ENCODE data around the gene CYTH2. TPM values are rescaled to one million over a fixed set of nuclear protein-coding genes. Genes with fewer than 3 reads are reported as not detected.
"Not testable (repeated sequence)": the region's sequence is repeated elsewhere in the genome, so short reads cannot be mapped to it uniquely, and the experiment has no call there.

The CYTH2 gene
- polyA plus RNA-seq, 1 donor: 45.7 TPM

GRCh38 chr19:48477067-48477685 lies 8.0 kb downstream of the CYTH2 start:
- no peak for DNase-seq (ENCODE audit: low read depth)

- DNase-seq (ENCODE audit: low read depth): no peak
Measured at GRCh38 chr19:48477698-48478338, 8.6 kb downstream of the CYTH2 start.

GRCh38 chr19:48478339-48479256 lies 9.4 kb downstream of the CYTH2 start:
- DNase-seq (ENCODE audit: low read depth): no peak

GRCh38 chr19:48479686-48480085 lies 10.5 kb downstream of the CYTH2 start:
- DNase-seq (ENCODE audit: low read depth): no peak

DNA sequence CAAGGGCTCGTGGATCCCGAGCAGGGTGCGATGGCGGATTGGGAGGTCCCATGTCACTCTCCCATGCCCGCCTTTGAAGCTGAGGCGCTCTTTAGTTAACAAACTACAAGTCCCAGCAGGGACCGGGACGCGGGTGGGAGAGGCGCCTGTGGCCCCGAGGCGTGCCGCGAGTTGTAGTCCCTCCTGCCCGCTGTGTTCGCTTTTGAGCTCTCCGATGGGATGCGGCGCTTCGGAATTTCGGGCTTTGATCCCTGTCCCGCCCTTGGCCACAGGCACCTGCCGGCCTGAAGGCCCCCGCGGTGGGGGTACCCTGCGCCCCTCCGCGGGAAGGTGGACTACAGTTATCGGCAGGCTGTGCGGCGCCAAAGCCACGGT lies 11.0 kb downstream of the CYTH2 start:
- no peak for DNase-seq (ENCODE audit: low read depth)

- DNase-seq (ENCODE audit: low read depth): no peak
Measured at GRCh38 chr19:48480558-48481500, 11.7 kb downstream of the CYTH2 start.

GRCh38 chr19:48481846-48482639 lies 12.9 kb downstream of the CYTH2 start:
- no peak for DNase-seq (ENCODE audit: low read depth)

DNA sequence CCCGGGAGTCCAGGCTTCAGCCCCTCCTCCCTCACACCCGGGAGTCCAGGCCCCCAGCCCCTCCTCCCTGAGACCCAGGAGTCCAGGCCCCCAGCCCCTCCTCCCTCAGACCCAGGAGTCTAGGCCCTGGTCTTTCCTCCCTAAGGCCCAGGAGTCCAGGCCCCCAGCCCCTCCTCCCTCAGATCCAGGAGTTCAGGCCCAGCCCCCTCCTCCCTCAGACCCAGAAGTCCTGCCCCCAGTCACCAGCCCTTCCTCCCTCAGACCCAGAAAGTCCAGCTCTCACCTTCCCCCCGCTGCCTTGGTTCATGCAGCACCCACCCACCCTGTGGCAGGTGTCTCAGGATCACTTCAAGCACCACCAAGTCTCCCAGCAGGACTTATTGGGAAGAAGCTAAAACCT lies 14.1 kb downstream of the CYTH2 start:
- DNase-seq (ENCODE audit: low read depth): no peak

DNA sequence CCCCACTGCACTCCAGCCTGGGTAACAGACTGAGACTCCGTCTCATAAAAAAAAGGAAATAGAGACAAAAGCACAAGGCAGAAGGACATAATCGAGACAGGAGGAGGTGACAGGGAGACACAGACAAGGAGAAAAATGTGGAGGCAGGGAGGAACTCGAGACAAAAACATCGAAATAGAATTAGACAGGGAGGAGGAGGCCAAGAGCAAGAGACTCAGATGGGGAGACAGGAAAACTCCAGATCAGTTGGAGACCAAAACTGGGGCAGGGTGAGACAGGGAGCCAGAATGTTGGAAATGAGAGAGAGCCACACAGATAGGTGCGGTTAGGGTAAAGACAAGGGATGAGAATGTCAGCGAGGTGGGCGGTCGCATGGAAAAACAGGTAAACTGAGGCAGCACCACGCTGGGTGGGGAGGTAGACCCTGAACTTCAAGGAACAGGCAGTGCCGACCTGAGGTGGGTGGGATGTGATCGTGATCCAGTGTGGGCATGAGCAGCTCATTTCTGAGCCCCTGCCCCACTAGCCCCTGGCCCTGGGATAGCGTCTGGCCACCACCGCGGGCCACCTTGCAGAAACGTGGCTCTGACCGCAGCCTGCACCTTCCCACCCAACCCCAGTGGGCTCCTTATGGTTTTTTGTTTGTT lies 15.2 kb downstream of the CYTH2 start:
- no peak for DNase-seq (ENCODE audit: low read depth)

DNA sequence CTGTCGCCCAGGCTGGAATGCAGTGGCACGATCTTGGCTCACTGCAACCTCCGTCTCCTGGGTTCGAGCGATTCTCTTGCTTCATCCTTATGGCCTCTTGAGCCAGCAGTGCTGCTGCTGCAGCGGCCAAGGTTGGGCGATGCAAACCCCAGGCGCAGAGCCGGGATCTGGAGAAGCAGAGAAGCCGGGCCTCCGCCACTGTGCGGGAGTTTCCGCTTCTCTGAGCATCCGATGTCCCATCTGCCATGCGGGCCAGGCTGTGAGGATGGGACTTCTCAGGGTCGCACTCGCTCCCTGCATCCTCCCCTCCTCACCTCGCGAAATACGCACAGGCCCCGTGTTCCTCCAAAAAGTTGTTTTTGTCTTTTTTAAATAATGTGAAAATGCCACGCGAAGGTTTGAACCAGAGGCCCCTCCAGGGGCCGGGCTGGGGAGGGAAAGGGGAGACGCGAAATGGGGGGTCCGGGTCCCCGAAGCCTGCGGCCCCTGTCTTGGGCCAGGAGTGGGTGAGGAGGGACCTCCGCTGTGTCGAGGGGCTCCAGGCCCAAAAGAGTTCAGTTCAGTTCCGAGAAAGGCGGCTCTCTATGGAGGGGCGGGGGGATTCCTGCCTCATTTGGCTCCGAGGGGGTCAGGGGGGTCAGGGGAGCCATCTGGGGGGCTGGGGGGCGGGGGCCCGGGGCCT lies 15.9 kb downstream of the CYTH2 start:
- DNase-seq (ENCODE audit: low read depth): no peak

GRCh38 chr19:48486706-48487105 lies 17.5 kb downstream of the CYTH2 start:
- DNase-seq (ENCODE audit: low read depth): not testable (repeated sequence)

DNA sequence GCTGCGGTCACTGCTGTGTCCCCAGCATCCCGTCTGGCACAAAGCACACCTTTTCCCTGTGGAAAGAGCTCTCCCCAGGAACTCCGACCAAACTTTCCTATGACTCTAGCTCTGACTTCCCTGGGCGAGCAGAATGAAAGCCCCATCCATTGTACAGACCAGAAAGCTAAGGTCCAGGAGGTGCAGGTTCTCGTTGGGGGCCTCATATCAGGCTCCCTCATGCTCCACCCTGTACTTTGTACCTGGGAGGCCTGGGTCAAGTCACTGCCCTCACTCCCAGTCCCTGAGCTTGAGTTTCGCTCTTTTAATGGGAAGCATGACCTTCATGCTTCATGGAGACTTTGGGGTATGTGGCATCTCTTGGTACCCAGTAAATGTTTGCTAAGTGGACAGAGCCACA lies 18.4 kb downstream of the CYTH2 start:
- no peak for DNase-seq (ENCODE audit: low read depth)

DNA sequence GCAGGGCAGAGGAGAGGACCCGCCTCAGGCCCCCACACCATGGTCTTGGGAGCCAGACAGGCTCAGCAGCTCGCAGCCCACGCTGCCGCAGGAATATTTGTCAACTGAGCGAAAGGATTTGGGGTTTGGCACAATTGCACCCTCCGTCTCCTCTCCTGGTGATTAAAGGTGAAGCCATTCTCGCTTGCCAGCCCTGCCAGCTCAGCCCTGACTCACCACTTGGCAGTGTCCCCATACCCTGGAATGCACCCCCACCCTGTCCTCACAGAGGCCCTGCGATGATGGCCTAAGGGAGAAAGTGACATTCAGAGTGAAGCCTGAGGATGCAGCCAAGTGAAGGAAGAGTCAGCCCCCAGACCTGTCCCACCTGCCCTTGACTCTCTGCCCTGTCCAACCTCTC lies 18.8 kb downstream of the CYTH2 start:
- DNase-seq (ENCODE audit: low read depth): no peak

GRCh38 chr19:48488478-48488877 lies 19.3 kb downstream of the CYTH2 start:
- DNase-seq (ENCODE audit: low read depth): not testable (repeated sequence)

DNA sequence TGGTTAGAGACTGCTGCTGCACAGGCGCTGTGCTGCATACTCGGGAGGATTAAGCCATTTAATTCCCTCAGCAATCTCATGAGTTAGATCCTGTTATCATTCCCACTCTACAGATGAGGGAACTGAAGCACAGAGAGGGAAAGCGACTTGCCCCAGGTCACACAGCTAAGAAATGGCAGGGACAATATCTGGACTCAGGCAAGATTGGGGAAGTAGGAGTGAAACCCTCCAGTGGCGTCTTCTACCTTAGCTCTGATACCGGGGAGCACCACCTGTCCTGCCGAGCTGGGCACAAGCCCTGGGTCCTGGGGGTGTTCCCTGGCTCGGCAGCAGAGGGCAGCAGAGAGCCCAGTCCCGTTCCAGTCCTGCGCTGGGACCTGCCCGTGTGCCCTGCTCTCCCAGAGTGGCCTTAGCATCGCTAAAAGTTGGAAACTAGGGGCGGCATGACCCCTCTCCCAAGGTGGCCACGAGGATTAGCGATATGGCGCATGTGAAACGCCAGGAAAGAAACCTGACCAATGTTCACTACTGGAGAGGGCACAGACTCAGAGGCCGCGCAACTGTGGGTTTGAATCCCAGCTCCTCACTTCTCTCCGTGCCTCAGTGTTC lies 20.5 kb downstream of the CYTH2 start:
- no peak for DNase-seq (ENCODE audit: low read depth)

DNA sequence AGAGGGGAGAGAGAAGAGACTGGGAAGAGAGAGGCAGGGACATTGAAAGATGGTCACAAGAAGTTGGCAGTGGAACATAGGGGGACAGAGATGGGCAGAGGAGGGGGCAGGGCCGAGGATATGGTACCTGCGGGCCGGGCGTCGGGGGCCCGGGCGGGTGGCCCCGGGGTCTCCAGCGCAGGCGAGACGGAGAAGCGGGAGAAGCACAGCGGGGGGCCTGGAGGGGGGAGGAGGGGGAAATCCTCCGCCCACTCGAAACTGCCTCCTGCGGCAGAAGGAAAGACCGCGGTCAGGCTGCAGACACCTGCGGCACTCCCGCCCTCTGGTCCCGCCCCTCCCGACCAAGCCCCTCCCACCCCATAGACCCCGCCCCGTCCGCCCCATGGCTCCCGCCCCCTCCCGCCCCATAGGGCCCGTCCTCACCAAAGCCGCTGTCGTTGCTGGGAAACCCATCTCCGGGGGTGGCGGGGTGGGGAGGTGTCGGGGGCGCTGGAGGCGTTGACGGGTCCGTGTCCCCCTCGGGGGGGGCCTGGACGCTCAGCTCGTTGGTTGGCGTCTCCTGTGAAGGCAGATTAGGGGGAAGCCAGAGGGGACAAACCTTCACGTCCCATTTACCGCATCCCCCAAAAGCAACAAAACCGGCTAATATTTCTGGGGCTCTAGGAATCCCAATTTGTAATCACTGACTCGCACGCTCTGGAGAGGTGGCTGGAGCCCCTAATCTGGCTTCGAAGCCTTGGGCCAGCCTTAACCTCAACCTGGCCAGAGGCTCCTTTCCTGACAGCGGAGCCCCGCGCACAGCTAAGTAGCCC lies 22.0 kb downstream of the CYTH2 start:
- DNase-seq (ENCODE audit: low read depth): no peak

GRCh38 chr19:48491793-48492123 lies 22.6 kb downstream of the CYTH2 start:
- DNase-seq (ENCODE audit: low read depth): no peak

GRCh38 chr19:48492925-48493717 lies 24.0 kb downstream of the CYTH2 start:
- no peak for DNase-seq (ENCODE audit: low read depth)
